ENCODE results near the gene MGP. TPM values are rescaled to one million over a fixed set of nuclear protein-coding genes. Genes with fewer than 3 reads are reported as not detected.

MGP gene
- total and polyA plus RNA-seq, 2 of the 13 experiments (the other 11 are each of a cell fraction or from before 2014, with no cell fraction given): not detected

- TF ChIP-seq ZNF547 (CRISPR knock-in tag; IDR thresholded peaks at IDR 0.05) (no peak), ZNF543 (CRISPR knock-in tag; IDR thresholded peaks at IDR 0.05) (no peak)
- Histone ChIP-seq H3K4me3 (replicated peaks in 1 of 3; ENCODE audit: insufficient read depth in 1 of 3, low read depth in 2 of 3, low read length in 3 of 3) (no peak overlapping the region), H3K27me3 (ENCODE audit: control insufficient read depth in 1 of 2, insufficient read depth in 2 of 2, low read length in 2 of 2) (no peaks in the 10 kb centered on the region), H3K27ac (ENCODE audit: extremely low read length, insufficient read depth, low read length) (no peak overlapping the region), H4K20me1 (ENCODE audit: insufficient read depth, low read length) (no peaks in the 10 kb centered on the region), H3K79me2 (ENCODE audit: insufficient read depth, low read length) (no peaks in the 10 kb centered on the region), H3K9me3 (ENCODE audit: low read length) (no peaks in the 10 kb centered on the region), H3K36me3 (replicated peaks in 1 of 2; ENCODE audit: control insufficient read depth in 1 of 2, insufficient read depth in 2 of 2, low read length in 2 of 2) (no peaks in the 10 kb centered on the region), H2AFZ (ENCODE audit: low read length) (no peak overlapping the region), H3K4me1 (ENCODE audit: insufficient read depth, low read length) (no peaks in the 10 kb centered on the region), H3K4me2 (ENCODE audit: low read depth, low read length) (no peak overlapping the region), H3K9ac (ENCODE audit: insufficient read depth, low read depth, low read length) (no peak overlapping the region)
- ChIA-PET CTCF (ENCODE audit: low intra/inter-chr PET ratio, low total read pairs) (no interaction called here), POLR2A (no interaction called here)
- in situ Hi-C loops (cut with HindIII; ENCODE audit: extremely low pct_ligation_motif_present, low pct_unique_long_range_greater_than_20kb) (no loop called here), intact Hi-C loops (cut with micrococcal nuclease; ENCODE audit: unreplicated experiment) (no loop called here)
- WGBS (ENCODE audit: low lambda C conversion rate): 70% methylated on average over 4 of the region's 4 CpGs
- BruUV-seq (replicated peaks): no TSS peak
- ATAC-seq (no peak), FAIRE-seq (no peak), DNase-seq (ENCODE audit: low spot score) (no peak)
These were observed 43.3 kb upstream of the MGP start for GRCh38 chr12:14928931-14929330.

- H3K27ac ChIP-seq (ENCODE audit: extremely low read length, insufficient read depth, low read length): no peak overlapping the region
- no peak for FAIRE-seq
- H3K4me3 ChIP-seq (replicated peaks in 1 of 3; ENCODE audit: insufficient read depth in 1 of 3, low read depth in 2 of 3, low read length in 3 of 3): no peak overlapping the region
- intact Hi-C loops (cut with micrococcal nuclease; ENCODE audit: unreplicated experiment) (no loop called here), in situ Hi-C loops (cut with HindIII; ENCODE audit: extremely low pct_ligation_motif_present, low pct_unique_long_range_greater_than_20kb) (no loop called here)
- no peak overlapping the region for H3K4me2 ChIP-seq (ENCODE audit: low read depth, low read length)
- no peaks in the 10 kb centered on the region for H3K9me3 ChIP-seq (ENCODE audit: low read length)
- H2AFZ ChIP-seq (ENCODE audit: low read length): no peak overlapping the region
- no peaks in the 10 kb centered on the region for H3K4me1 ChIP-seq (ENCODE audit: insufficient read depth, low read length)
- H3K36me3 ChIP-seq (replicated peaks in 1 of 2; ENCODE audit: control insufficient read depth in 1 of 2, insufficient read depth in 2 of 2, low read length in 2 of 2): no peaks in the 10 kb centered on the region
- H3K9ac ChIP-seq (ENCODE audit: insufficient read depth, low read depth, low read length): no peak overlapping the region
- CTCF ChIA-PET (ENCODE audit: low intra/inter-chr PET ratio, low total read pairs): no interaction called here
- no TSS peak for BruUV-seq (replicated peaks)
- no peaks in the 10 kb centered on the region for H3K27me3 ChIP-seq (ENCODE audit: control insufficient read depth in 1 of 2, insufficient read depth in 2 of 2, low read length in 2 of 2)
- no peak for ATAC-seq
- TF ChIP-seq ZNF17 (CRISPR knock-in tag; IDR thresholded peaks at IDR 0.05): no peak
- TF ChIP-seq ZBTB4 (CRISPR knock-in tag; IDR thresholded peaks at IDR 0.05; ENCODE audit: borderline replicate concordance): no peak
- no peak for TF ChIP-seq RNF2 (conservative IDR thresholded peaks at IDR 0.05; ENCODE audit: low read depth)
- no peak for TF ChIP-seq IKZF5 (CRISPR knock-in tag; IDR thresholded peaks at IDR 0.05)
- TF ChIP-seq DRAP1 (CRISPR knock-in tag; IDR thresholded peaks at IDR 0.05): no peak
- no peak for TF ChIP-seq ZNF547 (CRISPR knock-in tag; IDR thresholded peaks at IDR 0.05)
- TF ChIP-seq MEF2D (CRISPR knock-in tag; IDR thresholded peaks at IDR 0.05): no peak
- TF ChIP-seq ZNF274 (CRISPR knock-in tag; IDR thresholded peaks at IDR 0.05): no peak
- TF ChIP-seq ZNF709 (CRISPR knock-in tag; IDR thresholded peaks at IDR 0.05): no peak
- TF ChIP-seq NR3C1 (CRISPR knock-in tag; IDR thresholded peaks at IDR 0.05): no peak
- no peak for TF ChIP-seq NFRKB (IDR thresholded peaks at IDR 0.05)
- TF ChIP-seq E2F1 (CRISPR knock-in tag; IDR thresholded peaks at IDR 0.05): no peak
- TF ChIP-seq NFATC3 (CRISPR knock-in tag; IDR thresholded peaks at IDR 0.05): no peak
- no peak for TF ChIP-seq MXI1 (IDR thresholded peaks at IDR 0.05; ENCODE audit: borderline replicate concordance, low read depth, low read length)
- DNase-seq (ENCODE audit: low spot score): no peak
- H4K20me1 ChIP-seq (ENCODE audit: insufficient read depth, low read length): no peaks in the 10 kb centered on the region
- no peaks in the 10 kb centered on the region for H3K79me2 ChIP-seq (ENCODE audit: insufficient read depth, low read length)
- POLR2A ChIA-PET: no interaction called here
- 62% methylated on average over 3 of the region's 3 CpGs for WGBS (ENCODE audit: low lambda C conversion rate)
These were observed 41.6 kb upstream of the MGP start for GRCh38 chr12:14927267-14927666.
